Keratinocyte (primary cell): ENCODE results near the gene DNAAF6. TPM values are rescaled to one million over a fixed set of nuclear protein-coding genes. Genes with fewer than 3 reads are reported as not detected.
A peak's percentile ranks its signal among the peaks of the same experiment; 100 is the strongest.

Source experiments
- DNase-seq: peaks from one replicate; pipeline ENCODE4 v3.0.0-alpha.2; 2011; ENCODE audit warnings: low read depth, missing footprints, low spot score
- FAIRE-seq: peaks from 2 replicates; lab custom pipeline; 2011; peaks lifted over from hg19 to GRCh38; lab: Jason Lieb, UNC
- H2AFZ ChIP-seq: 2 replicates; pipeline ENCODE4 v1.6.0; 2012; ENCODE audit warnings: low read length, control low read depth, inconsistent platforms; ENCODE audit not compliant: control insufficient read depth
- H3K27ac ChIP-seq: 2 replicates; pipeline ENCODE4 v1.5.1; 2011; ENCODE audit warnings: low read length; ENCODE audit not compliant: control insufficient read depth, insufficient read depth
- H3K27me3 ChIP-seq: 3 replicates; pipeline ENCODE4 v1.6.0; 2011; ENCODE audit warnings: low read length; ENCODE audit not compliant: control insufficient read depth, insufficient read depth; ENCODE audit errors: extremely low read depth
- H3K36me3 ChIP-seq, 2 experiments: 2 replicates in 1 of 2; 3 replicates in 1 of 2; pipeline ENCODE4 v1.5.1; 2011; ENCODE audit warnings: low read length in 2 of 2, mild to moderate bottlenecking in 1 of 2; ENCODE audit not compliant: control insufficient read depth in 2 of 2, insufficient read depth in 2 of 2; ENCODE audit errors: extremely low read depth in 1 of 2
- H3K4me1 ChIP-seq: 3 replicates; pipeline ENCODE4 v1.5.1; 2011; ENCODE audit warnings: low read length; ENCODE audit not compliant: control insufficient read depth, insufficient read depth; ENCODE audit errors: extremely low read depth
- H3K4me2 ChIP-seq: 3 replicates; pipeline ENCODE4 v1.6.0; 2011; ENCODE audit warnings: low read depth, low read length; ENCODE audit not compliant: control insufficient read depth, insufficient read depth; ENCODE audit errors: extremely low read depth
- H3K4me3 ChIP-seq, 3 experiments: fragments of 200-600 bp in 1 of 3; sonication (generic) in 1 of 3; 2 replicates in 2 of 3; 3 replicates in 1 of 3; pipeline ENCODE4 v1.5.1; 2011 to 2016; ENCODE audit warnings: low read length in 3 of 3, mild to moderate bottlenecking in 3 of 3, control low read depth in 2 of 3, inconsistent platforms in 1 of 3, low read depth in 1 of 3, mixed read lengths in 1 of 3, mixed run types in 1 of 3, moderate library complexity in 1 of 3; ENCODE audit not compliant: control insufficient read depth in 2 of 3, insufficient read depth in 2 of 3; ENCODE audit errors: extremely low read depth in 1 of 3
- H3K79me2 ChIP-seq: 2 replicates; pipeline ENCODE4 v1.6.0; 2012; ENCODE audit warnings: low read length; ENCODE audit not compliant: control insufficient read depth, insufficient read depth
- H3K9ac ChIP-seq: 3 replicates; pipeline ENCODE4 v1.6.0; 2011; ENCODE audit warnings: low read length; ENCODE audit not compliant: control insufficient read depth, insufficient read depth; ENCODE audit errors: extremely low read depth
- H3K9me1 ChIP-seq: 3 replicates; pipeline ENCODE4 v1.6.0; 2011; ENCODE audit warnings: low read length; ENCODE audit not compliant: control insufficient read depth, insufficient read depth; ENCODE audit errors: extremely low read depth
- H3K9me3 ChIP-seq: 2 replicates; pipeline ENCODE4 v1.5.1; 2012; ENCODE audit warnings: low read depth, low read length; ENCODE audit not compliant: control insufficient read depth
- H4K20me1 ChIP-seq: 3 replicates; pipeline ENCODE4 v1.6.0; 2011; ENCODE audit warnings: low read length; ENCODE audit not compliant: control insufficient read depth, insufficient read depth; ENCODE audit errors: extremely low read depth
- CTCF ChIP-seq, 3 experiments: IDR thresholded peaks in 1 of 3; conservative IDR thresholded peaks in 1 of 3; optimal IDR thresholded peaks in 1 of 3; 2 replicates in 2 of 3; 3 replicates in 1 of 3; pipeline versions ENCODE3 to v1.5.1; 2011; ENCODE audit warnings: low read length in 3 of 3, mild to moderate bottlenecking in 3 of 3, moderate library complexity in 2 of 3, control low read depth in 1 of 3, inconsistent platforms in 1 of 3; ENCODE audit not compliant: insufficient read depth in 2 of 3; ENCODE audit errors: extremely low read depth in 1 of 3
- EZH2 ChIP-seq: IDR thresholded peaks from one replicate; pipeline ENCODE4 v1.6.1; 2012; ENCODE audit warnings: inconsistent platforms, mild to moderate bottlenecking, low read length, moderate library complexity
- dilution Hi-C: fragments of 300-500 bp; cut with MboI; formaldehyde crosslinking; loops from one replicate; pipeline ENCODE4 v1.7.0; 2020; ENCODE audit warnings: low sequenced_read_pairs; ENCODE audit not compliant: extremely low pct_ligation_motif_present
- polyA plus RNA-seq, 5 experiments: library from polyadenylated mRNA; depleted of rRNA in 3 of 5; stranded (reverse) in 3 of 5; stranded (forward) in 1 of 5; unstranded in 1 of 5; fragments of >200 nt; gene quantifications; 1 replicate in 1 of 5; 2 replicates in 3 of 5; 3 replicates in 1 of 5; pipeline versions ENCODE4 v1.2.1 to v1.2.3, GENCODE V29; 2011 to 2012; ENCODE audit warnings: missing spikeins in 2 of 5, low read depth in 1 of 5, low replicate concordance in 1 of 5

DNAAF6 gene
- polyA plus RNA-seq, 1 donor (not counting 4 experiments of a cell fraction or from before 2014, with no cell fraction given) = not detected

GRCh38 chrX:107272431-107272921 is 66.1 kb downstream of the DNAAF6 start:
- Histone ChIP-seq H3K9me3 (no peaks in the 10 kb centered on the region), H3K79me2 (no peaks in the 10 kb centered on the region), H3K4me2 (peak overlapping the region; percentile 54), H4K20me1 (no peaks in the 10 kb centered on the region), H3K36me3 (no peaks in the 10 kb centered on the region), H3K27me3 (no peaks in the 10 kb centered on the region), H3K9ac (no peak overlapping the region), H3K4me1 (no peaks in the 10 kb centered on the region), H2AFZ (no peak overlapping the region), H3K9me1 (no peaks in the 10 kb centered on the region), H3K4me3 (no peak overlapping the region), H3K27ac (no peak overlapping the region)
- DNase-seq (no peak), FAIRE-seq (no peak)
- dilution Hi-C loops = no loop called here
- TF ChIP-seq CTCF (optimal IDR thresholded peaks at IDR 0.05 in 1 of 3, IDR thresholded peaks at IDR 0.05 in 1 of 3, conservative IDR thresholded peaks at IDR 0.05 in 1 of 3; ENCODE audit: extremely low read depth in 1 of 3, insufficient read depth in 2 of 3, low read length in 3 of 3) = peak in 2 of 3 experiments; percentile 7 to 59
- no peak for TF ChIP-seq EZH2

GRCh38 chrX:107273795-107274194 is 67.4 kb downstream of the DNAAF6 start:
- Histone ChIP-seq H4K20me1 (no peaks in the 10 kb centered on the region), H3K27ac (no peak overlapping the region), H3K9me1 (no peaks in the 10 kb centered on the region), H3K27me3 (no peaks in the 10 kb centered on the region), H3K4me1 (no peaks in the 10 kb centered on the region), H2AFZ (no peak overlapping the region), H3K79me2 (no peaks in the 10 kb centered on the region), H3K9me3 (no peaks in the 10 kb centered on the region), H3K4me2 (no peak overlapping the region), H3K36me3 (no peaks in the 10 kb centered on the region), H3K4me3 (no peak overlapping the region), H3K9ac (no peak overlapping the region)
- dilution Hi-C loops = no loop called here
- TF ChIP-seq CTCF (optimal IDR thresholded peaks at IDR 0.05 in 1 of 3, IDR thresholded peaks at IDR 0.05 in 1 of 3, conservative IDR thresholded peaks at IDR 0.05 in 1 of 3; ENCODE audit: extremely low read depth in 1 of 3, insufficient read depth in 2 of 3, low read length in 3 of 3) (no peak), EZH2 (no peak)
- DNase-seq = no peak
- FAIRE-seq = no peak
